HepG2 (cell line): ENCODE measurements around the gene ATP6V1C2. TPM values are rescaled to one million over a fixed set of nuclear protein-coding genes. Genes with fewer than 3 reads are reported as not detected.

Experiments used
- ATF2 ChIP-seq: sonication (generic); formaldehyde crosslinking; IDR thresholded peaks from 2 replicates; pipeline ENCODE4 v1.4.0; 2020; ENCODE audit warnings: missing genetic modification reagents
- ATM ChIP-seq: fragments of 450-650 bp; IDR thresholded peaks from 2 replicates; pipeline ENCODE4 v1.7.1; 2017; ENCODE audit warnings: mild to moderate bottlenecking, borderline replicate concordance
- BRCA1 ChIP-seq: sonication (generic); formaldehyde crosslinking; IDR thresholded peaks from 2 replicates; pipeline ENCODE4 v1.4.0; 2020; ENCODE audit warnings: missing genetic modification reagents
- BRF2 ChIP-seq: sonication (generic); formaldehyde crosslinking; IDR thresholded peaks from 2 replicates; pipeline ENCODE4 v1.8.1; 2022; ENCODE audit warnings: mild to moderate bottlenecking, missing genetic modification reagents
- CAMTA2 ChIP-seq: sonication (generic); formaldehyde crosslinking; IDR thresholded peaks from 2 replicates; pipeline ENCODE4 v1.4.0; 2020; ENCODE audit warnings: mild to moderate bottlenecking, missing genetic modification reagents, borderline replicate concordance
- CREB1 ChIP-seq, 2 experiments: fragments of 450-650 bp in 1 of 2; IDR thresholded peaks; 2 replicates each; pipeline ENCODE4 v1.6.1; 2016 to 2017; ENCODE audit warnings: control low read depth in 1 of 2, mild to moderate bottlenecking in 1 of 2, missing compliant biosample characterization in 1 of 2, missing genetic modification characterization in 1 of 2
- FOXM1 ChIP-seq: sonication (generic); formaldehyde crosslinking; IDR thresholded peaks from 2 replicates; pipeline ENCODE4 v1.5.0; 2020; ENCODE audit warnings: missing genetic modification reagents
- HMGXB3 ChIP-seq: sonication (generic); formaldehyde crosslinking; IDR thresholded peaks from 2 replicates; pipeline ENCODE4 v1.4.0; 2020; ENCODE audit warnings: missing genetic modification reagents, borderline replicate concordance
- HNRNPUL1 ChIP-seq: fragments of 200-400 bp; formaldehyde crosslinking; IDR thresholded peaks from 2 replicates; pipeline ENCODE4 v1.6.1; 2017; ENCODE audit warnings: low read depth, mild to moderate bottlenecking, low read length, moderate library complexity
- KLF11 ChIP-seq: IDR thresholded peaks from 2 replicates; pipeline ENCODE4 v1.6.1; 2016; ENCODE audit warnings: missing compliant biosample characterization
- MYC ChIP-seq: sonication (generic); formaldehyde crosslinking; IDR thresholded peaks from 2 replicates; pipeline ENCODE4 v1.9.0; 2021; ENCODE audit warnings: missing genetic modification reagents, borderline replicate concordance
- MYNN ChIP-seq: sonication (generic); formaldehyde crosslinking; IDR thresholded peaks from 2 replicates; pipeline ENCODE4 v1.4.0; 2020; ENCODE audit warnings: mild to moderate bottlenecking, low read depth, missing genetic modification reagents
- SRSF4 ChIP-seq: fragments of 200-400 bp; formaldehyde crosslinking; IDR thresholded peaks from one replicate; pipeline ENCODE4 v1.6.1; 2018; ENCODE audit warnings: mild to moderate bottlenecking, low read depth, low read length, moderate library complexity; ENCODE audit not compliant: poor library complexity, severe bottlenecking
- TBX2 ChIP-seq: sonication (generic); formaldehyde crosslinking; IDR thresholded peaks from 2 replicates; pipeline ENCODE4 v1.5.0; 2020; ENCODE audit warnings: missing genetic modification reagents, mild to moderate bottlenecking, borderline replicate concordance
- TIGD3 ChIP-seq: sonication (generic); formaldehyde crosslinking; IDR thresholded peaks from 2 replicates; pipeline ENCODE4 v1.5.1; 2020; ENCODE audit warnings: mild to moderate bottlenecking, missing genetic modification reagents, borderline replicate concordance
- TSC22D2 ChIP-seq: sonication (generic); formaldehyde crosslinking; IDR thresholded peaks from 2 replicates; pipeline ENCODE4 v1.5.1; 2020; ENCODE audit warnings: missing genetic modification reagents, mild to moderate bottlenecking, borderline replicate concordance
- ZFAT ChIP-seq: sonication (generic); formaldehyde crosslinking; conservative IDR thresholded peaks from 2 replicates; pipeline ENCODE4 v1.8.1; 2023; ENCODE audit warnings: missing genetic modification reagents, inconsistent platforms
- ZNF251 ChIP-seq: sonication (generic); formaldehyde crosslinking; IDR thresholded peaks from 2 replicates; pipeline ENCODE4 v1.9.0; 2021; ENCODE audit warnings: mild to moderate bottlenecking, missing genetic modification reagents
- ZNF558 ChIP-seq: sonication (generic); formaldehyde crosslinking; IDR thresholded peaks from 2 replicates; pipeline ENCODE4 v1.9.0; 2022; ENCODE audit warnings: mild to moderate bottlenecking, missing genetic modification reagents, borderline replicate concordance
- ZNF576 ChIP-seq: sonication (generic); formaldehyde crosslinking; IDR thresholded peaks from 2 replicates; pipeline ENCODE4 v1.4.0; 2020; ENCODE audit warnings: mild to moderate bottlenecking, missing genetic modification reagents
- ZNF883 ChIP-seq: sonication (generic); formaldehyde crosslinking; IDR thresholded peaks from 2 replicates; pipeline ENCODE4 v1.5.1; 2020; ENCODE audit warnings: mild to moderate bottlenecking, missing genetic modification reagents; ENCODE audit errors: not compliant biosample characterization
- polyA plus RNA-seq, 8 experiments: library from polyadenylated mRNA; depleted of rRNA in 3 of 8; stranded (reverse) in 7 of 8; unstranded in 1 of 8; fragments of >200 nt; fragmentation: Illumina TruSeq in 4 of 8; extraction: Trizol in 4 of 8; gene quantifications; 2 replicates each; pipeline versions ENCODE4 v1.2.1 to v1.2.3, GENCODE V29; 2011 to 2016; ENCODE audit warnings: low read depth in 4 of 8, missing spikeins in 1 of 8, mixed read lengths in 1 of 8; ENCODE audit not compliant: insufficient read depth in 1 of 8
- total RNA-seq, 5 experiments: library from RNA; depleted of rRNA; stranded (reverse); fragments of >200 nt; fragmentation: Illumina TruSeq; extraction: Trizol; gene quantifications; 2 replicates each; pipeline ENCODE4 v1.2.3, GENCODE V29; 2016; ENCODE audit warnings: low read depth in 1 of 5

ATP6V1C2 gene
- total and polyA plus RNA-seq, 2 of the 13 experiments (the other 11 are each of a cell fraction or from before 2014, with no cell fraction given): 0.04 to 0.29 TPM

- TF ChIP-seq ATF2 (CRISPR knock-in tag) (no peak), ZNF576 (CRISPR knock-in tag) (no peak), ZNF251 (CRISPR knock-in tag) (no peak), MYNN (CRISPR knock-in tag) (no peak), HMGXB3 (CRISPR knock-in tag) (no peak), SRSF4 (no peak), KLF11 (no peak), TBX2 (0 out of 2 replicates have a peak, but pooled peaks have one; percentile 16), TSC22D2 (CRISPR knock-in tag) (no peak), ATM (no peak), BRF2 (no peak), CAMTA2 (CRISPR knock-in tag) (no peak), HNRNPUL1 (no peak), ZNF883 (CRISPR knock-in tag) (no peak), ZNF558 (CRISPR knock-in tag) (no peak), BRCA1 (CRISPR knock-in tag) (no peak), MYC (CRISPR knock-in tag) (peak; percentile 78; the same call in 1 of the 2 replicates), FOXM1 (CRISPR knock-in tag) (no peak), CREB1 (IDR thresholded peaks at IDR 0.05) (no peak), CREB1 (CRISPR knock-in tag; IDR thresholded peaks at IDR 0.05) (no peak), TIGD3 (CRISPR knock-in tag) (no peak), ZFAT (CRISPR knock-in tag) (no peak)
Measured at GRCh38 chr2:10832203-10832936, 110.9 kb downstream of the ATP6V1C2 start (continued).
